ENCODE measurements around the gene GRM8.

The GRM8 gene

DNA sequence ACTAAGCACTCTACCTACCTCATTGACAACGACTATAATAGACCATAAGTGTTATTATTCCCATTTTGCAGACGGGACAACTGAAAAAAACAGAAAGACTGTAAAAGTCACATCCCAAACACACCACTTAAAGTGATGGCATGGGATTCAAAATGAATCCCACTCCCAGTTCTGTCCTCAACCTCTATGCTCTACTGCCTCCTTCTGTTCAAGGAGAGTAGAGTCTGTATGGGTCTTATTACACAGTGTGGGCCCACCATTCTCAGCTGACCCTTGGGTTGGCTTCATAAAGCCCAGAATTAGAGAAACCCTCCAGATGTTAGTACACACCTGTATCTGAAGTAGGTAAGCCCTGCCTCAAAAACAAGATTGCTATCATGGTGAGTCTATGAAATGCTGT lies 102.2 kb downstream of the GRM8 start:
- DNase-seq (ENCODE audit: low read depth, low spot score) = no peak

DNA sequence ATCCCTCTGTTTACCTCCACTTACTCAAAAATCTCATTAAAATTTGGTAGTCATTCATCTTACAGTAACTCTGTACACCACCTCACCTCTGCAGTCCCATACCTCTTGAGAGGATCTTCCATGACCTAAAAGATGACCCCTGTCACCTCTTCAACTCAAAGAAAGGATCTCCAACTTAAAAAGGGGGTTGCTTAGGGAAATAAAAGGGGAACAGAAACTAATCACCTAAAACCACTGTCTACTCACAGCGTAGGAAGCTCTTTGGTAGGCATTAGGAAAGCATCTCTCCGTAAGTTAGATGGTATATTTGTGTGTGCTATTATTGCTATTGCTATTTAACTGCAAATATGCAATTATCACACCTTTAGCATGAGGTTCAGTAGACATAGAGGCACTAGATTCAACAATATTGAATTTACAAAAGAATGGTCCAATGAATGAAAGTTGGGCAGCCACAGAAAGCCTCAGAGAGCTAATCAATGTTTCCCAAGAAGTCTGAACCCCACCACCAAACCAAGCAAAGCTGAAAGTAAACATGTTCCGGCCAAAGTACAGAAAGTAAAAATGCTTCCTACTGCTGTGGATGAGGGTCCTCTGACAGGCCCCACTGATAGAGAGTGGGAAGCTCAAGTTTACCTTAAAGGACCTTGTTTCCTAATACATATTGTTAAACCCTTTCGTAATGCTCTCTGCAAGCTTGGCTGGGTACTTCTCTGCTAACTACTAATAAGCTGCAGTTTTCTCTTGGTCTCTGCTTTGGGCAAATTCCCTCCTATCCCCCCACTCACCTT lies 105.8 kb downstream of the GRM8 start:
- DNase-seq (ENCODE audit: low read depth, low spot score) = no peak

DNA sequence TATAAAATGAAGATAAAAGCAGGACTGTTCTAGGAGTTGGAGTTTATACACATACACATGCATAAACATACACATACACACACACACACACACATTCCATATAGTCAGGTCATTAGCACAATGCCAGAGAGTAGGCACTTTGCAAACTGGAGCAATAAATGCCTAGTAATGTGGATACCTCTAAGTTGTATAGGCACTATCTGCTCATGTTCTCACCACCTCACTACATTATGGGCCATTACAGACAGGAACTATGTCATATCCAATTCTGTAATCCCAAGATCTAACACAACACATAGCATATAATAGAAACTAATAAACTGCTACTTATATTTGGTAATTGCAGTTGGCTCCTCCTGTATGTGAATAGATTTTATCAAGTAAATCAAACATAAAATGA lies 115.6 kb downstream of the GRM8 start:
- DNase-seq (ENCODE audit: low read depth, low spot score) = no peak

DNA sequence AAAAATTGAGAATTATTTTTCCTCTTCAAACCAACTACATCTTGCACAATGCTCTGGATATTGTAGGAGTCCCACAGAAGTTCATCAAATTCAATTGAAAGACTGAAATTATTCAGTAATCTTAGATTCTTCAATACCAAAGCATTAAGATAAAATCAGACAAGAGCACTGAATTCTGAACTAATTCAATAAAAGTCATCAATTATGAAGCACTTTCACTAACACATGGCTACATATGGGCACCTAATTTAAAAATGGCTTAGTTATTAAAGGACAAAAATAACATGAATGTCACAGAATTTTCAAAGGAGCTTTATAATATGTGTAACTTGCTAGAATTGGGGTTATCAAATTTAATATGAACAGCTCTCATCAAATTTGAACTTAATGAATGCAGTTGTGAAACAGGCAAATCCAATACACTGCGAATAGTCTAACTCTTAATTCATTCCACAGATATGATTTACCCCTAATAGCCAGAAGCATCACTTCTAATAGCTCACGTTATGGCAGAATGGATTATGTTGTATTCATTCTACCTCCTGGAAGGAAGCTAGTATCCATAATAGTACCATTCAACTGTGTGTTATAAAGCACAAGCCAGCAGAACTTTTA lies 116.8 kb downstream of the GRM8 start:
- no peak for DNase-seq (ENCODE audit: low read depth, low spot score)

DNA sequence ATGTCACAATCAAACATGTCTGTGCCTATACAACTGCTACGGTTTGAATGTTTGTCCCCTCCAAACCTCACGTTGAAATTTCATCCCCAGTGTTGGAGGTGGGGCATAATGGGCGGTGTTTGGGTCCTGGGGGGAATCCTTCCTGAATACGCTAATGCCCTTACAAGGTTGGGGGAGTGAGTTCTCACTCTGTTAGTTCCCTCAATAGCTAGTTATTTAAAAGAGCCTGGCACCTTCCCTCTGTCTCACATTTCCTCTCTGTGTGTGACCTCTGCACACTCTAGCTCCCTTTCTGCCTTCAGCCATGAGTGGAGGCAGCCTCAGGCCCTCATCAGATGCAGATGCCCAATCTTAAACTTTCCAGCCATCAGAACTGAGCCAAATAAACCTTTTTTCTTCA lies 129.5 kb downstream of the GRM8 start:
- DNase-seq (ENCODE audit: low read depth, low spot score) = no peak

DNA sequence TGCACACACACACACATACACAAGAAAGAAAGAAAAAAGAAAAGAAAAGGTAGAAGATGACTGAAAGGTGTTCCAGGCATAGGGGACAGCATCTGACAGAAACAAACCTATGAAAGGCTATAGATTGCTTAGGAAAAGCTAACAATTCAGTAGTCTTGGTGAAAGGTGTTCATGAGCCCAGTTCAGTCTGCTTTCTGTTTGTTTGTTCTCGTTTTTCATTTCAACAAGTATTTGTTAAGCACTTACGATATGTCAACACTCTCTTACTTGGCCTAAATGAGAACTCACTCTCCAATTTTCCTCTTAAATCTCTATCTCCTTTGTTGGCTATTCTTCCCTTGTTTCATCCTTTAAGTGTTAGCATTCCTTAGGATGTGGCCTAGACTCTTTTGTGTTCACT lies 133.2 kb downstream of the GRM8 start:
- no peak for DNase-seq (ENCODE audit: low read depth, low spot score)

DNA sequence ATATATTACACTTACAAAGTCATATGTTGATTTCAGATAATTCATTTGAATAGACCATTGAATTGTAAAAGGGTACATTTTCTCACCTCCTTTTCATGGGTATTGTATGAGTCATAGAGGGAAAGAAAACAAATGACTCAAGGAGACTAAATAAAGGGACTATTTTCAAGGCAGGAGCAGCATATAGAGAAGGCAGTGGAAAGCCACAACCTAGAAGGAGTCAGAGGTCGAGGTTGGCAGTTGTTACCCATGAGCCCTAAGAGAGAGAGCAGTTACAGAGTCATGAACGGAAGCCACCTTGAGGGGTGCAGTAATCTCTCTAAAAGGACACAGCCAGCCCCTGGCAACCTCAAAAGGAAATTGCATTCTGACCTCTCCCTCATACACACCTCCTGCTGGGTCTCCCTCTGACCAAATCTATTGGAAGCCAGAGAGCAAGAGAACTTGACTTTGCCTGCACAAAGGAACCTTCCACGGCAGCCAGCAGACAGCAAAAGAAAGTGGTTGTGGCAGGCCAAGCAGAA lies 137.9 kb downstream of the GRM8 start:
- no peak for DNase-seq (ENCODE audit: low read depth, low spot score)

DNA sequence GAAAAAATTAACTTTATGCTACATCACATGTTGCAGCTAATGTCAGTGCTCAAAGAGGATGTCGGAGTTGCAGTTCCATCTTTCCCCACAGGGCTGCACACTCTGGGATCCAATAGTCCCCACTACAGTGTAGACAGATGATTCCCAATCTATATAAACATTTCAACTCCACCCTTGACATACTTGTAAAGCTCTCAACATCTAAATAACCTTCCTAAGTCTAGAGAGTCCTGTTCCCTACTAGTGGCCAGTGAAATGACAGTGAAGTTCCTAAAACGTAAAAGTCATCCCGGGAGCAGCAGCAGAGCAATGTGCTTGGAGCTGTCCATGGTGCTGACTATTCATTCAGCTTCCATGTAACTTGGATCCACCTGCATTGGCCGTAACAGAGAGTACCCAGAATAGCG lies 145.1 kb downstream of the GRM8 start:
- peak; percentile 80 for DNase-seq (ENCODE audit: low read depth, low spot score)

DNA sequence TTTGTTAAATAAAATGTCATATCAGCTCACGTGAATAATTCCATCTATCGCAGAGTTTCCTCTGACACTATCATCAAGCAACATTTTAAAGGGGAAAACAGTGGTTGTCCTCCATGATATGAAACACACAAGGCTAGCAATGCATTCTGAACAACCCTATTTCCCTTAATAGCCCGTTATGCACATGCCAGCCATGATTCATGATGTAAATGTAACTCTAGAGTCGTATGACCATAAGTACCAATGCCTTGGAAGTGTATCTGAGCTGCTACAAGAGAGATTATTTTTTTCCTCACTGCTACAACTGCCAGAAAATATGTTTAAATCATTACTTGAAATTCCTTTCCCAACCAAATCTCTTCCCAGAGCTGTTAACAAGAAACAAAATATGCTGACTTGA lies 159.4 kb downstream of the GRM8 start:
- no peak for DNase-seq (ENCODE audit: low read depth, low spot score)

DNA sequence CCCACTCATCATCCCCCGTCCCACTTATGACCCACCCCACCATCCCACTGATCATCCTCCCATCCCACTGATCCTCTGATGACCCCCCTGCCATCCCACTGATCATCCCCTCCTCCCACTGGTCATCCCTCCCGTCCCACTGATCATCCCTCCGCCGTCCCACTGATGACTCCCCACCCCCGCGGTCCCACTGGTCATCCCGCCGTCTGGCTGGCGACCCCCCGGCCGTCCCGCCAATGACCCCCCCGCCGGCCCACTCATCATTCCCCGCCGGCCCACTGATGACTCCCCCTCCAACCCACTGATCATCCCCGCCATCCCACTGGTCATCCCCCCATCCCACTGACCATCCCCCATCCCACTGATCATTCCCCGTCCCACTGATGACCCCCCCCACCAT lies 161.1 kb downstream of the GRM8 start:
- DNase-seq (ENCODE audit: low read depth, low spot score) = no peak

DNA sequence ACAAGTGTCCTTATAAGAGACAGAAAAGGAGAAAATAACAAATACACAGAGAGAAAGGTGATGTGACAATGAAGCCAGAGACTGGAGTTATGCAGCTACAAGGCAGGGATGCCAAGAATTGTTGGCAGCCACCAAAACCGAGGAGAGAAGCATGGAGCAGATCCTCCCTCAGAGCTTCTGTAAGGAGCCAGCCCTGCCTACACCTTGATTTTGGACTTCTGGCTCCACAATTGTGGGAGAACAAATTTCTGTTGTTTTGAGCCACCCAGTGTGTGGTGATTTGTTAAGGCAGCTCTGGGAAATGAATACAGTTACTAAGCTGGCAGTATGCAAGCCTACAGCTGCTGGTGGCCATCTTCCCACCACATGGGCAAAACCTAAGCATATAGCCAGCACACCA lies 163.6 kb downstream of the GRM8 start:
- DNase-seq (ENCODE audit: low read depth, low spot score) = no peak

DNA sequence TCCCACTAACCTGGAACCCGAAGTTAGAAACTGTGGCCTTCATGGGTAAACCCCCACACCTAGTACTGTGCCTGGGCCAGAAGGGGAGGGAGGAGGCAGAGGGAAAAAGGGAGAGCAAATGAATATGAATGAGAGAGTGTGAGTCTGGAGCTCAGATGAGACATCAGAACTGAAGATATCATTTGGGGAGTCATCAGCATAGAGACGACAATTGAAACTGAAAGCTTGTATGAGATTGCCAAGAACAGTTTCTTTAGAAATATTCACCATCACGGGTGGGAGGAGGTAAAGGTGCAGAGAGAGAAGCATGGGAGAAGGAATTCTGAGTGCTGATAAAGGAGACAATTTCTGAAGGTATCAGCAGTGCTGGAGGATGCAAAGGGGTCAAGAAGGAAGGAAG lies 171.2 kb downstream of the GRM8 start:
- no peak for DNase-seq (ENCODE audit: low read depth, low spot score)

DNA sequence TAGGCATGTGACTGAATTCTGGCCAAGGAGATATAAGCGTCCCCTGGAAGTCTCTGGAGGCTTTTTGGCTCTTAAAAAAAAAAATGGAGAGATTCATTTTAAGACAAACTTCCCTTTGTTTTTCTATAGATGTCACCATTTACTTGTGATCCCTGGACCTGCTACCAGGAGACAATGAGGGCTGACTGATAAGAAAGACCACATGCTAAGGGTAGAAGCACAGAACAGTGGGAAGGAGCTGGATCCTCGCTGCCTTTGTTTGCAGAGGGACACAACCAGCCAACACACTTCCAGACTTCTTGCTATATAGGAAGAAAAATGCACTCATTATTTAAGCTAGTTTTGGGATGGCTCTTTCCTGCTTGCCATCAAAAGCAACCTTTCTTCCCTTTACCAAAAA lies 172.2 kb downstream of the GRM8 start:
- no peak for DNase-seq (ENCODE audit: low read depth, low spot score)

DNA sequence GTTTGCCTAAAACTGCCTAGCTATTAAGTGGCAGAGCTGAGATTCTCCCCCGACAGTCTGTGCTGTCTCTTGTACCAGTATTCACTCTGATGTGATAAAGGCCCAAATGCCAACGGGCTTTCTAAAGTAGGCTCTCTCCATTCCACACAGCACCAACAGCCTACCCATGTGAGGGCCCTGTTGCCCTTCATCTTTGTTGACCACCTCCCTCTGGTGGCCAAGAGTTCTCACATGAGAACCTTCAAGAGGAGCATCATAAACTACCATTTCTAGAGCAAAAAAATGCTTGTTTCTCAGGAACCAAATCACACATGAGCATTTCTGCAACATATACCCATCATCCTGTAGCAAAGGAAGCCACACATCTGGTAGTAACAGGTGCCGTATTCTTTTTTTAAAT lies 185.8 kb downstream of the GRM8 start:
- DNase-seq (ENCODE audit: low read depth, low spot score) = no peak

DNA sequence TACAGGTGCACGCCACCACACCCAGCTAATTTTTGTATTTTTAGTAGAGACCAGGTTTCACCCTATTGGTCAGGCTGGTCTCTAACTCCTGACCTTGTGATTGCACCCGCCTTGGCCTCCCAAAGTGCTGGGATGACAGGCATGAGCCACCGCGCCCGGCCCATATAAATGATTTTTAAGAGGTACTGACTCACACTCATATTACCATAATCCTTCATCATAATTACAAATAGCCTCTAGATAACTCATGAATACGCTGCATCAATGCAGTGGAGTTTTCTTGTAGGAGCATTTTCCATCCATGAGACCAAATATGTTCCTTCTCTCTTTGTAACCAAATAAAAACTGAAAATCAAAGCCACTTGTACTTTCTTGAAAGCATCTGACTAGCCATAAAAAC lies 193.3 kb downstream of the GRM8 start:
- DNase-seq (ENCODE audit: low read depth, low spot score) = no peak

DNA sequence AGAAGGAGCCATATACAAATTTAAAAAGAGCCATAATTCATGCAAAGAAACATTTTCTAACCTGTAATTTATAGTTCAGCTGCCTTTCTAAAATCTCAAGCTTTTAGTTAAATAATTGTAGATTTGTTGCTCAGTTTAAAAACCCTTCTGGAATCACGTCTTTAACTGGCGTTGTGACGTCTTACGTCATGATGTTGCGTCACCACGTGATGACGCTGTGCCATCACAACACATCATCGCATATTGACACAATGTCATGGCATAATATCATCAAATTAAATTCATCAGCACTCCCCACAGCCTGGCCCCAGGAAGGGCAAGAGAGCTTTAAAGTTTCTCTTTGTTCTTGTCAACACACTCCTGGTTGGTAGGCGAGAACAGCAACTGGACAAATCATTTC lies 194.8 kb downstream of the GRM8 start:
- no peak for DNase-seq (ENCODE audit: low read depth, low spot score)

DNA sequence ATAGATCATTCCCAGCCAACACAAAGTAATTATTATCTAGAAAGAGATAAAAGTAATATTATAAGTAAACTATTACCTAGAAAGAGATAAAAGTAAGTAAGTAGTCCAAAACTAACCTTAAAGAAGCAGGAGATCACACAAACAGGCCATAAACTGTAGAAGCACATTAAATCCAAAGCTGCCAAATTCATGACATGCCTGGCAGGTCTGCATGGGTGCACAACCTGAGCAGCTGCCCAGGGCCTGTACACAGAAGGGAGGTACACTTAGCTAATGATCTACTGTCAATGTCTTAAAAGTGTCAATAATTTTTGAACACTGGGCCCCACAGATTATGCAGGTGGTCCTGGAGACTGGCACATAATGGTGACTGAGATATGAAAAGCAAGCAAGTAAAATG lies 196.5 kb downstream of the GRM8 start:
- no peak for DNase-seq (ENCODE audit: low read depth, low spot score)

DNA sequence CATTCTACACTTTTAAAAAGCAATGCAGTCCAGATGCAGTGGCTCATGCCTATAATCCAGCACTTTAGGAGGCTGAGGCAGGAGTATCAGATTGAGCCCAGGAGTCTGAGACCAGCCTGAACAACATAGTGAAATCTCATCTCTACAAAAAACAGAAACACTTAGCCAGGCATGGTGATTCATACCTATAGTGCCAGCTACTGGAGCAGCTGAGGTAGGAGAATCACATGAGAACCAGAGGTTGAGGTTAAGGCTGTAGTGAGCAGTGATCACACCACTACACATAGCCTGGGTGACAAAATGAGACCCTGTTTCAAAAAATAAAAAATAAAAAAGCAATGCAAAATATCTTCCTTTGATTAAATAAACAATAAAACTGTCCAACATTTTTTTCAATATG lies 205.2 kb downstream of the GRM8 start:
- no peak for DNase-seq (ENCODE audit: low read depth, low spot score)

DNA sequence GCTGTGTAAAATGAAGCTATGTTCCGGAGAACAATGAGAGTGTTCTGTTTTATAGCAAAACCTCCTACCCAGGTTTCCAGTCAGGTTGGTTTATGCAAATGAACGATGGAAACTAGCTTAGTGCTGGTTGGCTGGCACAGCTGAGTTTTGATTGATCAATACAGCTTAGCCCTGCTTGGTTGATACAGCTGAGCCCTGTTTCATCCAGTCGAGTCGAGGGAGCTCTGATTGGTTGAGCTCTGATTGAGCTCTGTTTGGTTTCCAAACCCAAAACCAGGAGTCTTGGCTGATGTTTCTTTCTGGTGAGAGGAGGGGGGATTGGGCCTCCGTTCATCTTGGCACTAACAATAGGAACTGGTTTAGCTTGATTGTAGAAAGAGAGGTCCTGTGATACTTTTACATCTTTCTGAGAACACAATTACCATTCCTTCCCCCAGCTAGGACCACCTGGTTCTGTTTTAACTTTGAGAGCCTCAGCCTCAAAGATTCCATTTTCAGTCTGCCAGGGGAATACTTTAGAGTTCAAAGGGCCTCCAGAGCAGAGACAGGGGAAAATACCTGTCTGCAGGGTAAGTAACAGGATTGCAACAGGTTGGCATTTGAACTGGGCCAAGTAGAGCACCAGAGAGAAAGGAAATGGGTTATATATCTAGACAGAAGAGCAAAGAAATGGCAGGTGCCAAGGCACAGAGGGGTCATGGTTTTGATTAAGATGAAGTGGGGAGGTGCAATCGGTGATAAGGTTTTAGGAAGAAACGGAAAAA lies 210.9 kb downstream of the GRM8 start:
- no peak for DNase-seq (ENCODE audit: low read depth, low spot score)

DNA sequence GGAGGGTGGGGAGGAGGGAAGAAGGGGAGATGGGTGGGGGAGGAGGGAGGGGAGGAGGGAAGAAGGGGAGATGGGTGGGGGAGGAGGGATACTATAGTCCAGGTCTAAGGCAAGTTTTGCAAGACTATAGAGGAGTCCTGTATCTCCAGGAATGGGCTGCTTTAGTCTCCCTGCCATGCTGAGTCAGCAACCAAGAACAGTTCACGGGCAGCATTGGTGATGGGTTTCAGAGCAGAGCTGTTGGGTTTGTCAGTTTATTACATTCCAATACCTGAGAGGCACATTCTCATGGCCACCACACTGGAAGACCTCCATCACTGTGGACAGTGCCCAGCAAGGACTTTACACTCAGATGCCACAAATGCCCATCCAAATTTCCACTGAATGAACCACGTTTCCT lies 212.7 kb downstream of the GRM8 start:
- no peak for DNase-seq (ENCODE audit: low read depth, low spot score)

DNA sequence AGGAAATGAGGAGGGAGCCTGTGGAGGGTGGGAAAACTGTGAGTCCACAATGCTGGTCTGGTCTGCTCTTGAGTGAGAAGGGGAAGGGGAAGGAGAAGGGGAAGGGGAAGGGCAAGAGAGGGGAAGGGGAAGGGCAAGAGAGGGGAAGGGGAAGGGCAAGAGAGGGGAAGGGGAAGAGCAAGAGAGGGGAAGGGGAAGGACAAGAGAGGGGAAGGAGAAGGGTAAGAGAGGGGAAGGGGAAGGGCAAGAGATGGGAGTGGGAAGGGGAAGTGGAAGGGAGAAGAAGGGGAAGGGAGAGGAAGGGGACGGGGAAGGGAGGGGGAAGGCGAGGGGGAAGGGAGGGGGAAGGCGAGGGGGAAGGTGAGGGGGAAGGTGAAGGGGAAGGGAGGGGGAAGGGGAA lies 213.2 kb downstream of the GRM8 start:
- no peak for DNase-seq (ENCODE audit: low read depth, low spot score)

DNA sequence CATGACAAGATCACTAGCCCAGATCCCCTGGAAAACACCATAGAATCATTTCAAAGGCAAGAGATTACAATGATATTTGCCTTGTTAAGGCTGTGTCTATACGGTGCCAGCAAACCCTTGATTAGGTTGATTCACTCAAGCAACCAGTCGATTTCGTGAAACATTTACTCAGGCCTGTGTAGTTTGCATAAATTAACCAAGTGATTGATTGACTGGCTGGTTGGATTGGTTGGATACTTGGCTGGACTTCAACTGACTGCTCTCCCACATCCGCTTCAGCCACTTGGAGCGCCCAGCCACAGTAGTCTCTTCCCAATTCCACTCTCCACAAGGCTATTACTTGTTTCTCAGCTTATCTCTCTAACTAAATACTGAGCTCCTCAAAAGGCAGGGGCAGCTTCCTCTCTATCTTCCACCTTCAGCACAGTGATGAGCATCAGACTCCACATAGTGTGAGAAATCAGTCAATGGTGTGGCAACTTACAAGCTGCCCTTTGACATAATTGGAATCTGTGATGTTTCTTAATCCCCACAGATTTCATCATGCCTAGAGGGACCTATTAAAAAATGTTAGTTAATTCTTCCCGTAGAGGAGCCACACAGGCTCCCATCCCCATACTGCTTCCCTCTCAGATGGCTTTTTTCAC lies 217.4 kb downstream of the GRM8 start:
- no peak for DNase-seq (ENCODE audit: low read depth, low spot score)

Data from astrocyte of the hippocampus (primary cell).